DMS 273 (cell line): ENCODE data around the gene CACNB2.

ENCODE experiments used
- DNase-seq: peaks from one replicate; lab custom pipeline; 2025; ENCODE audit not compliant: unreplicated experiment; lab: John Stamatoyannopoulos, UW

Gene CACNB2

GRCh38 chr10:18282094-18282493 lies 141.9 kb downstream of the CACNB2 start:
- no peak for DNase-seq

DNA sequence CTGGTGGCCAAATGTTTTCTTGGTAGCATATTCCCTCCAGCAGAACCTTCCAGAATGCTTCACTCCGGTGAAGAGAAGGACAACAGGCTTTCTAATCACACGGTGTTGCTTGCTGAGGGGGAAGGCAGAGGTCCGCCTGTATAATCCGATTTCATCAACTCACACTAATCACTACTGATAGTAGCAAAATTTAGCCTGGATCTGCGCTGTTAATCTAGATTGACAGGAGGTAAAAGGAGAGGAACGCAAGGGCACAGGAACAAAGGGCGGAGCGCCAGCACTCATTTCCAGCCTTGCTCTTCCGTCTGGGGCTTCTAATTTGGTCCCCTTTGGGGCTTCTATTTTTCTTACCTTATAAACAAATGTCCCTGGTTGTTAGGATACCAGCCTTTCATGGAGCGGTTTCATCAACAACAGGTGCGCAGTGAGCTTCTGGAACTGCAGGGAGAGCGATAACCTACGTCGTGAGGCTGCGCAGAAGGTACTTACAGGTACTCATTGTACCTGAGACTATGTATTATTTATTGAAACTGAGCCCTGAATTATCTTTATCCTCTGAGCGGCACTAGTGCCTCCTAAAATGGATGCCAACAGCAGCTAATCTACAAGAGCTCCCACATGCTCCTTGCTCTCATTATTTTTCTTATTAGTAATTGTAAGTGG lies 150.6 kb downstream of the CACNB2 start:
- DNase-seq = no peak

GRCh38 chr10:18293536-18294510 lies 153.6 kb downstream of the CACNB2 start:
- no peak for DNase-seq

GRCh38 chr10:18294633-18295032 lies 154.4 kb downstream of the CACNB2 start:
- DNase-seq = no peak

GRCh38 chr10:18297659-18298058 lies 157.4 kb downstream of the CACNB2 start:
- DNase-seq = no peak

GRCh38 chr10:18298256-18298655 lies 158.0 kb downstream of the CACNB2 start:
- DNase-seq = no peak

- DNase-seq = peak; percentile 3
These were observed 163.9 kb downstream of the CACNB2 start for GRCh38 chr10:18303851-18304801.

GRCh38 chr10:18306031-18306430 lies 165.8 kb downstream of the CACNB2 start:
- DNase-seq = no peak

DNA sequence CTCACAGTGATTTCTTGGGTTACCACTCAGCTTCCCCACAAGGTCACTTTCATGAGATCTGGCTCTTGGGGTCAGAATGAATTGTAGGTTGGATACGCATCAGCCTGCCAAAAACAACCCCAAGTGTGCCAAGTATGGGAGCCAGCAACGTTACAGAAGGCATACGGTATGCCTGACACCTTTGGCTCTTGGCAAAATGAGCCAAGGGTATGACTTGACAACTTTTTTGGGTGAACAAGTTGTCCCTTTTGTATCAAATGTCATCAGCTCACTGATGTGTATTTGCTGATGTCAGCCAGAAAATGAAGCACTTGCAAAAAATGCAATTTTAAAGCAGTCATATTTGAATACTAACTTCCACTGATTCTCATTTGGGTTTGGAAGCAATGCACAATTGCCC lies 168.4 kb downstream of the CACNB2 start:
- no peak for DNase-seq

DNA sequence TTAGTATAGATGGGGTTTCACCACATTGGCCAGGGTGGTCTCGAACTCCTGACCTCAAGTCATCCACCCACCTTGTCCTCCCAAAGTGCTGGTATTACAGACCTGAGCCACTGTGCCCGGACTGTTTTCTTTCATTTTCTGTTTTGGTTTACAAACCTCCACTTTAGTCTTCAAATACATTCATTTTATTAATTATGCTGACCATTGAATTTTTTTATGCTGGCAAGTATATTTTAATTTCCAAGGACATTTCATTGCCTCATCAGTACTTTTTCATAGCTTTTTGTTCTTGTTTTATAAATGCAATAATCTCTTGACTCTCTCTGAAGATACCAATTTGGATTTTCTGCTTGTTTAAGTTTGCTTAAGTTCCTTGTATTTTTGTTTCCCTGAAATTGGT lies 170.5 kb downstream of the CACNB2 start:
- no peak for DNase-seq

DNA sequence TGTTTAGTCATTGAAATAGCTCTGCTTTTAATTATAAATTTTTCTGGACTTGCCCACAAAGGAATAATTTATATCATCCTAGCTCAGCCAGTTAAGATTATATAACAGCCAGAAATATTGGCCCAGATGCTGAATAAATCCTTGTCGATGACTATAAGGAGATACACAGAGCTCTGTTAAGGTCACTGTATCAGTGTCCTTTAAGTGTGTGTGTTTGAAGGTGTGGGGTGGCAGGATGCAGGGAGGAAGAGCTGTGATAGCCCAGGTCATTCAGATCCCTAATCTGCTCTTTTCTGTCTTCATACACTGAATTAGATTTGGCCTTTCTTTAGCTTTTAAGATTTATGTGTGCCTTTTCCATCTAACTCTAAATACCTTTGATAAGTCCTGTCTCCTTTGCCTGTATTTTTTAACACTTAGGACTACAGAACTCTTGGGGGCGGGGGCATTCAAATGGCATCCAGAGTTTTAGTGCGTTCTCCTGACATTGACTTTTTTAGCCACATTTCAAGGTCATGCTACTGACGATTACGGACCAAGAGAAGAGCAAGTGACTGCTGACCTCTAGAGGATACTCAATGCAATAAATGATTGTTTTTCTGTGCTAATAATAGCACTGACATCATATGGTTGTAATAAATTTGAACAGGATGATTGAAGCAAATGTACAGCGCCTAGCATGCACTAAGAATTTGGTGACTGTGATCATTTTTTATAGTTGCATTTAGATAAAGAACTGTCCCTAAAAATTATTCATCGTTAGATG lies 172.3 kb downstream of the CACNB2 start:
- peak; percentile 55 for DNase-seq

GRCh38 chr10:18313140-18313530 lies 172.9 kb downstream of the CACNB2 start:
- DNase-seq = no peak

DNA sequence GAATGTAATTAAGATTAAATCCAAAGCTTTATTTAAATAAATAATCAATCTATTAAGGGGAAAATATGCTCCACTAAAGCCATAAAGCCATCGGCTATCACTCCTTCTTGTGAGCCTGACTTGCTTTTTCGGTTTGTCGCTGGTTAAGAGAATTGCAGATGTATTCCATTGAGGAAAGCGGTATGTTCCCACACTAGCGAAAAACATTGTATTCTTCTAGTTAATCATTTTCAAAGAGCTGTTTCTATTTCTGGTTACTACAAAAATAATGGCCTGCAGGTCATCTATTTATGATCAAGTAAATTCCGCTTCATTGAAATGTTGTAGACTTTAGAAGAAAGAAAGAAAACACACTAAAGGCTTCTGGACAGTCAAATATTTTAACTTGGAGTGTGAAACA lies 173.4 kb downstream of the CACNB2 start:
- no peak for DNase-seq

DNA sequence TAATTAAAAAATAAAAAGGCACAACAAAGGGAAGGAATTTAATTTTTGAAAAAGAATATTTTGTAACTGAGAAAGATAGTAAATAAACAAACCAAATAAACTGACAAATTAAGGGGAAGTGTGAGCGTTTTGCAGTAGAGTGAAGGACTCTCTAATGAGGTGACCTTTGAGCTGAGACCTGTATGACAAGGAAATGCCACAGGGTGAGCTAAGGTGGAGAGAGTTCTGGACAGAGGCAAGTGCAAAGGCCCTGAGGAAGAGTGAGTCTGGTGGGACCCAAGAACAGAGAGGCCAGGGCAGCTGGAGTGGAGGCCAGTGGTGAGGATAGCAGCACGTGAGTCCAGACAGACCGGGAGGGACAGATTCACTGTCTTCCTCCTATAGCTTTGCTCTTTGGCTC lies 179.4 kb downstream of the CACNB2 start:
- no peak for DNase-seq

- no peak for DNase-seq
These were observed 181.1 kb downstream of the CACNB2 start for GRCh38 chr10:18321371-18321770.

GRCh38 chr10:18323916-18324315 lies 183.7 kb downstream of the CACNB2 start:
- DNase-seq = no peak

DNA sequence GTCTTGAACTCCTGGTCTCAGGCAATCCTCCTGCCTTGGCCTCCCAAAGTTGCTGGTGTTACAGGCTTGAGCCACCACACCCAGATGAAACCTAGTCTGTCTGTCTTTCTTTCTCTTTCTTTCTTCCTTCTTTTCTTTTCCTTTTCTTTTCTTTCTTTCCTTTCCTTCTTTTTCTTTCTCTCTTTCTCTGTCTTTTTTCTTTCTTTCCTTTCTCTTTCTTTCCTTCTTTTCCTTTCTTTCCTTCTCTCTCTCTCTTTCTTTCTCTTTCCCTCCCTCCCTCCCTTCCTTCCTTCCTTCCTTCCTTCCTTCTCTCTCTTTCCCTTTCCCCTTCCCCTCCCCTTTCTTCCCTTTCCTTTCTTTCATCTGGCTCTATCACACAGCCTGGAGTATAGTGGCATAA lies 185.2 kb downstream of the CACNB2 start:
- no peak for DNase-seq

GRCh38 chr10:18325889-18326531 lies 185.8 kb downstream of the CACNB2 start:
- DNase-seq = no peak

DNA sequence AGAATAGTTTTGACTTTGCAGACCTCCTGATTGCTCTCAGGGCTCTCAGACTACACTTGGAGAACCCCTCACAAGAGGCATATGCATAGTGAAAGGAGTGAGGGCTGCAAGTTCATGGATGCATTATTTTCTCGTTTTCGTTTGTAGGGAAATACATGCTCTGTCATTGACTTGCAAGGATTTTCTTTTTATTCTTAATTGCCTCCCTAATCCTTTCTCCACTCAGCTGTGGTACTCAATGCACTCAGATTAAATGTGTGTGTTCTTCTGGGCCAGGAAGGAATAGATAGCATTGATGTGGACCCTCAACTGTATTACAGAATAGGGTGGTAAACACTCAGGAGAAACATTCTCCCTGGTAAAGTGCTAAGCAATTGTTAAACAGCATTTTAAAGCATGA lies 188.7 kb downstream of the CACNB2 start:
- no peak for DNase-seq

GRCh38 chr10:18332048-18332447 lies 191.8 kb downstream of the CACNB2 start:
- no peak for DNase-seq
